Measurements from ENCODE around the gene IKBIP. TPM values are rescaled to one million over a fixed set of nuclear protein-coding genes. Genes with fewer than 3 reads are reported as not detected.

Gene IKBIP, protein sequence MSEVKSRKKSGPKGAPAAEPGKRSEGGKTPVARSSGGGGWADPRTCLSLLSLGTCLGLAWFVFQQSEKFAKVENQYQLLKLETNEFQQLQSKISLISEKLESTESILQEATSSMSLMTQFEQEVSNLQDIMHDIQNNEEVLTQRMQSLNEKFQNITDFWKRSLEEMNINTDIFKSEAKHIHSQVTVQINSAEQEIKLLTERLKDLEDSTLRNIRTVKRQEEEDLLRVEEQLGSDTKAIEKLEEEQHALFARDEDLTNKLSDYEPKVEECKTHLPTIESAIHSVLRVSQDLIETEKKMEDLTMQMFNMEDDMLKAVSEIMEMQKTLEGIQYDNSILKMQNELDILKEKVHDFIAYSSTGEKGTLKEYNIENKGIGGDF
- 64.8 to 83.7 TPM (median 69.6 TPM) in 5 replicates for total RNA-seq (2022; extraction: Qiagen RNA extraction)

DNA sequence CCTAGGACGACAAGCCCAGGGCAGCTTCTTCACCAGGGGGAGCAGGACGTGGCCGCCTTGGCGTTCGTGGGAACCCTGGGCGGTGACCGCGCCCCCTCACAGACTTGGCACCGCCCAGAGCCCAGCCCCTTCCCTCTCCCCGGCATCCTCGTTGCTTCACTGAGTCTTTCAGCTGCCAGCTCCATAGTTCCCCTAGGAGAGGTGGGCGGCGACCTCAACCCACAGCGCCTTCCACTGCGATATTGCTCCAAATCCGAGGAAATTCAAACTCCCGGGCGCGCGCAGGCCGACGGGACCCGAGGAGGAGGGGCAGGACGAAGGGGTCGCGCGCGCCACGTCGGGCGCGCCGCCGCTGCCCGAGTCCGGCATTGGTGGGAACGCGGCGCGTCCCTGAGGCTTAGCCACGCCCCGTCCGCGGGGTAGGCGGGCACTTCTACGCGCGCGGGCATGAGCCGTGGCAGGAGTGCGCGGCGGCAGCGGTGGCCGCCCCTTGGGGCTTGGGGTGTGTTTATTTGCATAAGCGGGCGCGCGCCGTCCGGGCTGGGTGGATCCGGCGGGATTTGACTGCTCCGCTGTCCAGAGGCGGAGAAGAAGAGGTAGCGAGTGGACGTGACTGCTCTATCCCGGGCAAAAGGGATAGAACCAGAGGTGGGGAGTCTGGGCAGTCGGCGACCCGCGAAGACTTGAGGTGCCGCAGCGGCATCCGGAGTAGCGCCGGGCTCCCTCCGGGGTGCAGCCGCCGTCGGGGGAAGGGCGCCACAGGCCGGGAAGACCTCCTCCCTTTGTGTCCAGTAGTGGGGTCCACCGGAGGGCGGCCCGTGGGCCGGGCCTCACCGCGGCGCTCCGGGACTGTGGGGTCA, at the start of gene IKBIP, which contains the start of gene APAF1:
TSS of gene IKBIP (minus strand) at position 77 of the 860 bp plus-strand sequence. CDS start 87 bp downstream, outside the sequence.
TSS of gene APAF1 (plus strand) at position 579 of the 860 bp plus-strand sequence. CDS start 3,070 bp downstream, outside the sequence.

DNA sequence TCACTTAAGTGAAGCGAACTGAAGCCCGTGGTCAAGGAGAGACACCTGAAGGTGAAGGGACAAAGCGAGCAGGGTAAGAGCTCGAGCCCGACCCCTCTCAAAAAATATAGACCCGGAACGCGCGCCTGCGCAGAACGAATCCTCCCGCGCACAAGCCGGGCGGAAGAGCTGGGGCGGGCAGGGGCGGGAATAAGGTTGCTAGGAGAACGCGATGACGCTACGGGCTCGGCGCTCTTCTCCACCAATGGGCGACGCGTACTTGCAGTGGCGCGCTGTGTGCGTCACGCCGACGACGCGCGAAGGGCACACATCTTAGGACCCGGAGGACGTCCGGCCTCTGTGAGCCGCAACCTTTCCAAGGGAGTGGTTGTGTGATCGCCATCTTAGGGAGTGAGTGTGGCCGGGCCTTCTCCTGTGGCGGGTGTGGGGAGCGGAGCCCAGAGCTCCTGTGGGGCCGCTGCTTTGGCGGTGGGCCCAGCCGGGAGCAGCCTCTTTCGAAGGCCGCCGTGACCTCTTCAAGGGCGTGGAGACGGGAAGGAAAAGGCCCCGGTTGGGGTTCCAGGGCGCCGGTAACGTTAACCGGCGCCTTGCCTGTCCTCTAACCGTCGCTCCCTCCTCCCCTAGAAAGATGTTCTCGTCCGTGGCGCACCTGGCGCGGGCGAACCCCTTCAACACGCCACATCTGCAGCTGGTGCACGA, 51.1 kb downstream of the IKBIP start, which contains the start of gene SLC25A3:
TSS of gene SLC25A3 (plus strand) at position 336 of the 699 bp plus-strand sequence. CDS start at position 629, 293 bp downstream.

Other genes with a start within 250 kb of the IKBIP start
- 71.4 to 107 TPM (median 85.9 TPM) in 5 replicates for gene TMPO, start 129.2 kb downstream of the IKBIP start, total RNA-seq (2022; extraction: Qiagen RNA extraction)
- gene SLC25A3, start 51.1 kb downstream of the IKBIP start, total RNA-seq (2022; extraction: Qiagen RNA extraction) = 747 to 764 TPM (median 762 TPM) in 5 replicates
- 11.3 to 16.4 TPM (median 13.5 TPM) in 5 replicates for gene APAF1, start 502 bp upstream of the IKBIP start, total RNA-seq (2022; extraction: Qiagen RNA extraction)

All from A549 treated with CORT108297 at 1 μM for 4 hours (cell line).